GM18511 (cell line): ENCODE results near the gene DRD4.
"Not testable (repeated sequence)": the region's sequence is repeated elsewhere in the genome, so short reads cannot be mapped to it uniquely, and the experiment has no call there.

Experiments used
- ATAC-seq: cut with Tn5 transposase; IDR thresholded peaks from one replicate; pipeline ENCODE4 v1.9.1; 2021; ENCODE audit warnings: mild to moderate bottlenecking, moderate library complexity; ENCODE audit not compliant: unreplicated experiment

Gene DRD4

GRCh38 chr11:641806-642370 lies 4.8 kb downstream of the DRD4 start:
- no peak for ATAC-seq

DNA sequence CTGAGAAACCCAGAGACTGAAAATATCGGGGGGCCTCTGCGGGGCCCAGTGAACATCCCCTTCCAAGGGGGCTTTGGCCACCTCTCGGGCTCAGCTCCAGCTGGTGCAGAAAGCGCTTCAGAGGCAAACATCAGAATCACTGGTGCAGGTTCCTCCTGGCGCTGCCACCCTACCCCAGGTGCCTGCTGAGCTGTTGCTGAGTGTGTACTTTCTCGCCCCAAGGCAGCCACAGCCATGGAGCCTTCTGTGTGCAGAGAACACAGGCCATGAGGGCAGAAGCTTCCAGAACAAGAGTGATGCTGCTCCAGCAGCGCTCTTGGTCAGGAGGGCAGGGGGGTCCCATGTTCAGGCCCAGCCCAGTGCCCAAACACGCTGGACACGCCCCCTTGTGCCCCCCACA lies 6.3 kb downstream of the DRD4 start:
- ATAC-seq, result no peak

DNA sequence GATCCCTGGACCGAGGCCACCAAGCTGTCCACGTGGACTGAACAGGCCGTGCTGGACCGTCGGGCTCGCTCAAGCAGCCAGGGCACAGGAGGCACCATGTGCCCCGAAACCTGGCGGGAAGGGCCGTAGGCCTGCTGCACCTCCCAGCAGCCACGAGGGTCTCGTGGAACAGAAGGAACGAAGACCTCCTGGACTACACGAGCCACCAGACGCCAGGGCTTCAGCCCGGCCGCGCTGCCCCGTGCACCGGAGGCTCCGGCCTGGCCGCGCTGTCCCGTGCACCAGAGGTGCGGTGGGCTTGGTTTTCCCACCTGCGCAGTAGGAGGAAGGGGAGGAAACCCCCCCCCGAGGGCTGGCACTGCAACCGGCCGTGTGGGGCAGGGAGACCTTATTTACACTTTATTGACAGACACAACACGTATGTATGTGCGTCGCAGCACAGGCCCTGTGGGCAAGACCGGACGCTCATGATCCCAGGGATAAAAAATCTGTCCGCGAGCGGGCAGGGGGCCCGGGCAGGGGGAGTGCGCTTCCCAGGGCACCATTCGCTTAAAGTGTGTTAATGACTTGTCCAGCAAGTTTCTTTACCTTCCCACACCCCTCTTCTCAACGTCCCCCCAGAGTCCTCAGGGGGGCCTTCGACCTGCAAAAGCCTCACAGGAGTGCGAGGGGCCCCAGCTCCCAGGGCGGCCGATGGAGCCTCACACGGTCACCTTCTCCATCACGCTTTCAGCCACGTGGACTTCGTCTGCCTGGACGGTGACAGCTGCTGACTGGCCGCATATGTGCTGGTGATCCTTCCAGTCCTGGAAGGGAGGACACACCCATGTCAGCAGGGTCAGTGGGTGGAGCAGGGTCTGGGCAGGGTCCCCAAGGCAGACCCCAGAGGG lies 7.0 kb downstream of the DRD4 start:
- ATAC-seq, result no peak

- ATAC-seq, result no peak
Measured at GRCh38 chr11:645536-645935, 8.5 kb downstream of the DRD4 start.

GRCh38 chr11:646214-646613 lies 9.1 kb downstream of the DRD4 start:
- no peak for ATAC-seq

DNA sequence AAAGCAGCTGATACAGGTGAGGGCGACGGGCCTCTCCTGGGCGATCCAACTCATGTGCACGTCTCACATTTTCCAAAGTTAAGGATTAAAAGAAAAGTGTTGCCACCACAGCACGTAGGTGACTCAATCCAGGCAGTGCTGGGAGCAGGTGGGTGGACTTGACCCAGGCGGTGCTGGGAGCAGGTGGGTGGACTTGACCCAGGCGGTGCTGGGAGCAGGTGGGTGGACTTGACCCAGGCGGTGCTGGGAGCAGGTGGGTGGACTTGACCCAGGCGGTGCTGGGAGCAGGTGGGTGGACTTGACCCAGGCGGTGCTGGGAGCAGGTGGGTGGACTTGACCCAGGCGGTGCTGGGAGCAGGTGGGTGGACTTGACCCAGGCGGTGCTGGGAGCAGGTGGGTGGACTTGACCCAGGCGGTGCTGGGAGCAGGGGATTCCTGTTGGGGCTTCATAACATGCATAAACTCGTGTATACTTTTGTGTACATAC lies 10.6 kb downstream of the DRD4 start:
- ATAC-seq, result not testable (repeated sequence)

- no peak for ATAC-seq
Measured at GRCh38 chr11:650482-650881, 13.4 kb downstream of the DRD4 start.

- not testable (repeated sequence) for ATAC-seq
Measured at GRCh38 chr11:653136-653535, 16.1 kb downstream of the DRD4 start.

DNA sequence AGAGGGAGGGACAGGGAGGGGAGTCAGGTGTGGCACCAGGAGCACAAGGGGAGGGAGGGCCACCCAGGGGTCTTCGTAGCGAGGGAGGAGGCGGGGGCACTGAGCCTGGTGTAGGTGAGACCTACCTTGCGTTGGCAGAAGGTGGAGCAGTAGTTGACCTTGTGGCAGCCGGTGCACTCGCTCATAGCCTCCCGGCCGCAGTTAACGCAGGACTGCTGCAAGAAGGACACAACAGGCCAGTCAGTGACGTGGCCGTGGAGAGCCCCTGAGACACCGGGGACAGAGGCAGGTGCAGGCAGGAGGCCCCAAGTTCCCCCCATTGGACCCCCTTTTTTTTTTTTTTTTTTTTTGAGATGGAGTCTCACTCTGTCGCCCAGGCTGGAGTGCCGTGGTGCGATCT lies 16.8 kb downstream of the DRD4 start:
- ATAC-seq, result no peak

- ATAC-seq, result not testable (repeated sequence)
Measured at GRCh38 chr11:654444-654843, 17.4 kb downstream of the DRD4 start.

DNA sequence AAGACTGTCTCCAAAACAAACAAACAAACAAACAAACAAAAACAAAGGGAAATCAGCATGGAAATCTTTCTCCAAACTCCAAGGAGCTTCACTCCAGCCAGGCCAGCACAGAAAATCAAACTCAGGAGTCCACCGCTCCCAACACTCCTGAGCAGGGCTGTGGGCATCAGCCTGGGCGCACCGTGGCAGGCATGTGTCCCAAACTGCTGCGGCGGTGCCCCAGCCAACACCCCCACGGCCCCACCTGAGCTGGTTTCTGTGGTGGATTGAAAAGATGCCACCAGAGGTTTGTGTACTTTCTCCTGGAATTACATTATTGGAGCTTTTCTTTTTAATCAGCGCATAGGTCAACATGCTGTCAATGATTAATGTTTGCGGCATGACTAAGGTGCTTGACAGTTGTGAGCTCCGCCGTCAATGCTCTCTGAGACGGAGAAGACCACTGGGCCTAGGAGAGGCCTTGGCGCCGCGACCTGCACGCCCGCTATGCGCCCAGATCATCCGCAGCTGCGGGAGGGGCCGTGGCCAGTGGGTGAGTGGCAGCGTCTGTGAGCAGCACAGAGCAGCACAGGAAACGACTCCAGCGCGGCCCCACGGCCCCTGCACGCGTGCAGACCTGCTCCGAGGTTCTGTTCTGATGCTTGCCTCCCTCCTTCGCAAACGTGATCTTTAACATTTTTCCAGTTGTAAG lies 18.1 kb downstream of the DRD4 start:
- ATAC-seq, result no peak

GRCh38 chr11:656426-656825 lies 19.4 kb downstream of the DRD4 start:
- no peak for ATAC-seq

GRCh38 chr11:656866-657265 lies 19.8 kb downstream of the DRD4 start:
- ATAC-seq, result no peak

GRCh38 chr11:657691-658126 lies 20.6 kb downstream of the DRD4 start:
- ATAC-seq, result no peak

DNA sequence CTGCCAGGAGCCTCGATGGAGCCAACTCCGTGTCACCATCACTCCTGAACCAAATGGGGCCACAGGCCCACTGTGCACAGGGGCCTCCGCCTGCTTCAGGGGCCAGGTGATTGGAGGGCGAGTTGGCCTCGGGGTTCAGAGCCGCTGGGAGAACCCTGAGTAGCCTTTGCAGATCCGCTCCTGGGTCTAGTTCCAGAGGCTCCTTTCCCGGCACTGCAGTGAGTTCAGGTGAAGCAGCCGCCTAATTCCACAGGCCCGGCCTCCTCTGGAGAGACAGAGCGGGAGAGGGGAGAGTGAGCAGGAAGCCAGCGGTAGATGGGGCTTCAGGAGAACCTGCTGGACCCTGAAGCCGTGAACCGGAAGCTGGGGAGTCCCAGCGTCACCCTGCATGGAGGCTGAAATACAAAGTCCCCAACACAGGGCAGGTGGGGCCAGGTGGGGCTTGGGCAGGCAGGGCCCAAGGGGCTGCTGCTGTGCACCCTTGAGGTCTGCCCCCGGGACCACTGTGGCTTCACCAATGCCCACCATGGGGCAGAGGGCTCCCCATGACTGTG lies 22.5 kb downstream of the DRD4 start:
- ATAC-seq, result no peak

- ATAC-seq, result no peak
Measured at GRCh38 chr11:660281-660680, 23.2 kb downstream of the DRD4 start.

GRCh38 chr11:660681-661444 lies 23.8 kb downstream of the DRD4 start:
- no peak for ATAC-seq

GRCh38 chr11:662689-663274 lies 25.7 kb downstream of the DRD4 start:
- no peak for ATAC-seq

- no peak for ATAC-seq
Measured at GRCh38 chr11:665062-665703, 28.1 kb downstream of the DRD4 start.
